ENCODE data around the gene MALRD1.

The MALRD1 gene

GRCh38 chr10:19595212-19595845 is 546.7 kb downstream of the MALRD1 start:
- H3K4me3 ChIP-seq (ENCODE audit: low read depth, low read length): no peak overlapping the region

GRCh38 chr10:19605806-19606205 is 557.2 kb downstream of the MALRD1 start:
- DNase-seq (ENCODE audit: low read depth): no peak
- no peak for TF ChIP-seq CTCF (IDR thresholded peaks at IDR 0.05; ENCODE audit: low read depth, low read length, missing control alignments)
- in situ Hi-C loops (cut with HindIII; ENCODE audit: low sequenced_read_pairs): no loop called here
- no peak overlapping the region for H3K4me3 ChIP-seq (ENCODE audit: low read depth, low read length)

More at GRCh38 chr10:19595212-19595845, 546.7 kb downstream of the MALRD1 start:
- DNase-seq (ENCODE audit: low read depth): no peak
- TF ChIP-seq CTCF (IDR thresholded peaks at IDR 0.05; ENCODE audit: low read depth, low read length, missing control alignments): no peak
- in situ Hi-C loops (cut with HindIII; ENCODE audit: low sequenced_read_pairs): no loop called here

GRCh38 chr10:19606968-19607367 is 558.4 kb downstream of the MALRD1 start:
- in situ Hi-C loops (cut with HindIII; ENCODE audit: low sequenced_read_pairs): no loop called here
- no peak overlapping the region for H3K4me3 ChIP-seq (ENCODE audit: low read depth, low read length)
- no peak for DNase-seq (ENCODE audit: low read depth)
- no peak for TF ChIP-seq CTCF (IDR thresholded peaks at IDR 0.05; ENCODE audit: low read depth, low read length, missing control alignments)

GRCh38 chr10:19611775-19612174 is 563.2 kb downstream of the MALRD1 start:
- no peak for DNase-seq (ENCODE audit: low read depth)
- no peak for TF ChIP-seq CTCF (IDR thresholded peaks at IDR 0.05; ENCODE audit: low read depth, low read length, missing control alignments)
- in situ Hi-C loops (cut with HindIII; ENCODE audit: low sequenced_read_pairs): no loop called here
- H3K4me3 ChIP-seq (ENCODE audit: low read depth, low read length): no peak overlapping the region

DNA sequence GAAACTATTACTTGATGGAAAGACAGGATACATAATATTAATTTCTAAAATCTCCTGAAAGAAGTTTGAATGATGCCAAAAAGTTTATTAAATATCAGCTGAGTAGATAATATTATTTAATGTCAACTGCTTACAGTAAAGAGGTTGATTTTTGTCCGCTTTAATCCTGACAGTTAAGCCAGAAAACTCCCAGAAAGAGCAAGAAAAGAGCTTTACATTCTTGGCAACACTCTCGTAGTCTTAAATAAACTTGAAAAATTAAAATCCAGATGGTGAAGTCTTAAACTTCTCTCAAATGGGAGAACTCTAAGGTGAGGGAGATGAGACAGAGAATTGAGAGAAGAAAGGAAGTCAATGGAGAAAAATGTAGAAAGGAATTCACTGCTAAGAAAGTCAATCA is 568.4 kb downstream of the MALRD1 start:
- in situ Hi-C loops (cut with HindIII; ENCODE audit: low sequenced_read_pairs): no loop called here
- no peak for DNase-seq (ENCODE audit: low read depth)
- H3K4me3 ChIP-seq (ENCODE audit: low read depth, low read length): no peak overlapping the region
- TF ChIP-seq CTCF (IDR thresholded peaks at IDR 0.05; ENCODE audit: low read depth, low read length, missing control alignments): no peak

- in situ Hi-C loops (cut with HindIII; ENCODE audit: low sequenced_read_pairs): no loop called here
- no peak for DNase-seq (ENCODE audit: low read depth)
- TF ChIP-seq CTCF (IDR thresholded peaks at IDR 0.05; ENCODE audit: low read depth, low read length, missing control alignments): no peak
- no peak overlapping the region for H3K4me3 ChIP-seq (ENCODE audit: low read depth, low read length)
Observed at GRCh38 chr10:19620811-19621210, 572.2 kb downstream of the MALRD1 start.
